ENCODE data around the gene KLRC2.
"Not testable (repeated sequence)": the region's sequence is repeated elsewhere in the genome, so short reads cannot be mapped to it uniquely, and the experiment has no call there.

Gene KLRC2

GRCh38 chr12:10435816-10436215, at the start of gene KLRC2:
KLRC2 (minus strand) TSS chr12:10436010; CDS start chr12:10435986, 24 bp downstream.
- H3K4me3 ChIP-seq (replicated peaks; ENCODE audit: low read depth, low read length) = not testable (repeated sequence)
- peak; percentile 3 for DNase-seq (ENCODE audit: low read depth)

DNA sequence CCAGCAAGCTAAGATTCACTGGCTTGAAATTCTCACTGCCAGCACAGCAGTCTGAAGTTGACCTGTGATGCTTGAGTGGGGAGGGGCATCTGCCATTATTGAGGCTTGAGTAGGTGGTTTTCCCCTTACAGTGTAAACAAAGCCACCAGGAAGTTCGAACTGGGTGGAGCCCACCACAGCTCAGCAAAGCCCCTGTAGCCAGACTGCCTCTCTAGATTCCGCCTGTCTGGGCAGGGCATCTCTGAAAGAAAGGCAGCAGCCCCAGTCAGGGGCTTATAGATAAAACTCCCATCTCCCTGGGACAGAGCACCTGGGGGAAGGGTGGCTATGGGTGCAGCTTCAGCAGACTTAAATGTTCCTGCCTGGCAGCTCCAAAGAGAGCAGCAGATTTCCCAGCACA, 46.1 kb upstream of the KLRC2 start:
- not testable (repeated sequence) for DNase-seq (ENCODE audit: low read depth); H3K4me3 ChIP-seq (replicated peaks; ENCODE audit: low read depth, low read length)

- not testable (repeated sequence) for DNase-seq (ENCODE audit: low read depth)
Measured at GRCh38 chr12:10472808-10473207, 37.0 kb upstream of the KLRC2 start.

GRCh38 chr12:10469701-10470100, 33.9 kb upstream of the KLRC2 start:
- TF ChIP-seq CTCF (IDR thresholded peaks at IDR 0.05; ENCODE audit: low read length, missing control alignments) = no peak
- no peak overlapping the region for H3K4me3 ChIP-seq (replicated peaks; ENCODE audit: low read depth, low read length)
- no peak for DNase-seq (ENCODE audit: low read depth)

More at GRCh38 chr12:10472808-10473207, 37.0 kb upstream of the KLRC2 start:
- not testable (repeated sequence) for H3K4me3 ChIP-seq (replicated peaks; ENCODE audit: low read depth, low read length)

DNA sequence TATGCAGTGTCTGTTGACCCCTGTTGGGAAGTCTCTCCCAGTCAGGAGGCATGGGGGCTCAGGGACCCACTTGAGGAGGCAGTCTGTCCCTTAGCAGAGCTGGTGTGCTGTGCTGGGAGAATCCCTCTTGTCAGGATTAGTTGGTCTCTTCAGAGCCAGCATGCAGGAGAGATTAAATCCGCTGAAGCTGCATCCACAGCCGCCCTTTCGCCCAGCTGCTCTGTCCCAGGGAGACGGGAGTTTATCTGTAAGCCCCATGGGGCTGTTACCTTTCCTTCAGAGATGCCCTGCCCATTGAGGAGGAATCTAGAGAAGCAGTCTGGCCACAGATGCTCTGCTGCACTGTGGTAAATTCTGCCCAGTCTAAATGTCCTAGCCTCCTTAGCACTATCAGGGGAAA, 30.5 kb upstream of the KLRC2 start:
- no peak overlapping the region for H3K4me3 ChIP-seq (replicated peaks; ENCODE audit: low read depth, low read length)
- DNase-seq (ENCODE audit: low read depth) = no peak
- TF ChIP-seq CTCF (IDR thresholded peaks at IDR 0.05; ENCODE audit: low read length, missing control alignments) = no peak

- DNase-seq (ENCODE audit: low read depth) = no peak
- TF ChIP-seq CTCF (IDR thresholded peaks at IDR 0.05; ENCODE audit: low read length, missing control alignments) = no peak
- H3K4me3 ChIP-seq (replicated peaks; ENCODE audit: low read depth, low read length) = no peak overlapping the region
Measured at GRCh38 chr12:10457760-10458159, 21.9 kb upstream of the KLRC2 start.

GRCh38 chr12:10456856-10457255, 21.0 kb upstream of the KLRC2 start:
- no peak overlapping the region for H3K4me3 ChIP-seq (replicated peaks; ENCODE audit: low read depth, low read length)
- no peak for DNase-seq (ENCODE audit: low read depth)
- no peak for TF ChIP-seq CTCF (IDR thresholded peaks at IDR 0.05; ENCODE audit: low read length, missing control alignments)

DNA sequence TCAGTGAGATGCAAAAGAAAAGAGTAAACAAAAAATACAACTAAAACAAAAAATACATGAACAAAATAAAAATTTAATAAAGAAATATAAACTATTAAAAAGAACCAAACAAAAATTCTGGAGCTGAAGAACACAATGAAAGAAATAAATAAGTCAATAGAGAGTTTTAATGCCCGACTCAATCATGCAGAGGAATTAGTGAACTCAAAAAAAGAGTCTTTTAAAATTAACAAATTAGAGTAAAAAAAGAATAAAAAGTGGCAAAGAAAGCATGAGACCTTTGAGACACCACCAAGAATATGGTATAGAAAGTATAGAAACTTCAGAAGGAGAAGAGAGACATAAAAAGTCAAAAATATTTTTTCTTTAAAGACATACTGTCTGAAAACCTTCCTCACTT, 20.0 kb upstream of the KLRC2 start:
- TF ChIP-seq CTCF (IDR thresholded peaks at IDR 0.05; ENCODE audit: low read length, missing control alignments) = no peak
- DNase-seq (ENCODE audit: low read depth) = no peak
- no peak overlapping the region for H3K4me3 ChIP-seq (replicated peaks; ENCODE audit: low read depth, low read length)

DNA sequence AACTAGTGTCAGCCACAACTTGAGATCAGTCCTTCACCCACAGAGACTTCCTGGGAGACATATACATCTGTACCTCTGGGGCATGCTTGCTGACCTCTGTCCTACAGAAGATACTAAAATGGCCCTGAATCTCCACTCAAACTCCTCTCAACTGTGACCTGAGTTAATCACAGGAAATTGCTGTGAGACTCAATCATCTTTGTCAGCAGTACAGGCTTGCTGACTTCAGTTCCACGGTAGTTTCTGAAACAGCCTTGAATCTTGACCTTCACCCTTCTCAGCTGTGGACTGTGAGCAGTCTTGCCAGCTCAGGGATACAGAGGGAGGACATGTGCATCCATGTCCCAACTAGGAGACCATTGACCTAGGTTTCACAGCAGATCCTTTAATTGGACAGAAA, 18.7 kb upstream of the KLRC2 start:
- no peak for TF ChIP-seq CTCF (IDR thresholded peaks at IDR 0.05; ENCODE audit: low read length, missing control alignments)
- no peak overlapping the region for H3K4me3 ChIP-seq (replicated peaks; ENCODE audit: low read depth, low read length)
- no peak for DNase-seq (ENCODE audit: low read depth)

Measured in fibroblast of pulmonary artery (primary cell).